ENCODE data around the gene CDK15.

GRCh38 chr2:201854221-201854801 is 48.0 kb downstream of the CDK15 start:
- TF ChIP-seq CTCF (IDR thresholded peaks at IDR 0.05; ENCODE audit: low read length) (no peak), EZH2phosphoT487 (IDR thresholded peaks at IDR 0.05; ENCODE audit: low read length) (no peak), EZH2 (optimal IDR thresholded peaks at IDR 0.05; ENCODE audit: low read depth, low read length) (no peak)

All from MM.1S (cell line).